Measurements from ENCODE around the gene GINS2.

DNA sequence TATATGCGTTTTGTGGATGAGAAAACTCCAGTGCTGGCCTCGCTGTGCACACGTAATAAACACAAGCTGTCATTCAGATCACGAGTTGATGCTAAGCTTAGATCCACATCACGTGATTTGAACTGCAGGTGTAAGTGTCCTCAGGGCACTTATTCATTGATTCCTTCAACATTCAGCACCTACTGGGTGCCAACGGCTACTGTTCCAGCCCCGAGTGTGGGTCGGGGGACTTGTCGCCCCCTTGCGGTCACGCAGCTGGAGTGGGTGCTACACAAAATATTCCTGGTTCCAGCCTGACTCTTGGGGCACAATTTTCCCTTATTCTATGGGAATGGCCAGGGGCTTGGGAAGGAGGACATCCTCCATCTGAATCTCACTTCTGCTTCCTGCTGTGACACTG is 29.9 kb upstream of the GINS2 start:
- TF ChIP-seq, protein P1, sequence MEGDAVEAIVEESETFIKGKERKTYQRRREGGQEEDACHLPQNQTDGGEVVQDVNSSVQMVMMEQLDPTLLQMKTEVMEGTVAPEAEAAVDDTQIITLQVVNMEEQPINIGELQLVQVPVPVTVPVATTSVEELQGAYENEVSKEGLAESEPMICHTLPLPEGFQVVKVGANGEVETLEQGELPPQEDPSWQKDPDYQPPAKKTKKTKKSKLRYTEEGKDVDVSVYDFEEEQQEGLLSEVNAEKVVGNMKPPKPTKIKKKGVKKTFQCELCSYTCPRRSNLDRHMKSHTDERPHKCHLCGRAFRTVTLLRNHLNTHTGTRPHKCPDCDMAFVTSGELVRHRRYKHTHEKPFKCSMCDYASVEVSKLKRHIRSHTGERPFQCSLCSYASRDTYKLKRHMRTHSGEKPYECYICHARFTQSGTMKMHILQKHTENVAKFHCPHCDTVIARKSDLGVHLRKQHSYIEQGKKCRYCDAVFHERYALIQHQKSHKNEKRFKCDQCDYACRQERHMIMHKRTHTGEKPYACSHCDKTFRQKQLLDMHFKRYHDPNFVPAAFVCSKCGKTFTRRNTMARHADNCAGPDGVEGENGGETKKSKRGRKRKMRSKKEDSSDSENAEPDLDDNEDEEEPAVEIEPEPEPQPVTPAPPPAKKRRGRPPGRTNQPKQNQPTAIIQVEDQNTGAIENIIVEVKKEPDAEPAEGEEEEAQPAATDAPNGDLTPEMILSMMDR (IDR thresholded peaks at IDR 0.05), result peak in 1 of 2 donors; percentile 23
- no peak for TF ChIP-seq POLR2A (IDR thresholded peaks at IDR 0.05)

Measured in suprapubic skin (tissue), 3 donors.